ENCODE measurements around the gene CPLANE1.
"Not testable (repeated sequence)": the region's sequence is repeated elsewhere in the genome, so short reads cannot be mapped to it uniquely, and the experiment has no call there.

Gene CPLANE1

GRCh38 chr5:37121027-37121426 lies 128.1 kb downstream of the CPLANE1 start:
- DNase-seq (ENCODE audit: low read depth): no peak

DNA sequence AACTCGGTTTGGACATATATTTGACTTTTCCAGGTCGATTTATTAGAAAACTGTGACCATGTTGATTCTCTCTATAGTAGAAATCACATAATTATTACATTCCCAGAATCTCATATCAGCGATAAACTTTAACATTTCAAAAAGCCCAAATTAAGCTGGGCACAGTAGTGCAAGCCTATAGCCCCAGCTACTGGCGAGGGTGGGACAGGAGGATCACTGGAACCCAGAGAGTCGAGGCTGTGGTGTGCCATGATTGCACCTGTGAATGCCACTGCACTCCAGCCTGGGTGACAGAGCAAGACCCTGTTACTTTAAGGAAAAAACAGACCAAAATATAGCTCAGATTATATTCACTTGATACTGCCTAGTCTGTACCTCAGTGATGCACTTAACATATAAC lies 128.9 kb downstream of the CPLANE1 start:
- no peak for DNase-seq (ENCODE audit: low read depth)

DNA sequence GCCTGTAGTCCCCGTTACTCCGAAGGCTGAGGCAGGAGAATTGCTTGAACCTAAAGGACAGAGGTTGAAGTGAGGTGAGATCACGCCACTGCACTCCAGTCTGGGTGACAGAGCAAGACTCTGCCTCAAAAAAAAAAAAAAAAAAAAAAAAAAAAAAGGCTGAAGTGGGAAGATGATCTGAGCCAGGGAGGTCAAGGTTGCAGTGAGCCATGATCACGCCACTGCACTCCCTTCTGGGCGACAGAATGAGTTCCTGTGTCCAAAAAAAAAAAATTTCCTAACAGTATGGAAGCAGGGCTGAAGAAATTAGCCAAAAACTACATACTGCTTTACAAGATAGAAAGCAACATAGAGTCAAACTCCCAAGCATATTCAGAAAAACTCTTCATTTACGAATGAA lies 132.8 kb downstream of the CPLANE1 start:
- no peak for DNase-seq (ENCODE audit: low read depth)

DNA sequence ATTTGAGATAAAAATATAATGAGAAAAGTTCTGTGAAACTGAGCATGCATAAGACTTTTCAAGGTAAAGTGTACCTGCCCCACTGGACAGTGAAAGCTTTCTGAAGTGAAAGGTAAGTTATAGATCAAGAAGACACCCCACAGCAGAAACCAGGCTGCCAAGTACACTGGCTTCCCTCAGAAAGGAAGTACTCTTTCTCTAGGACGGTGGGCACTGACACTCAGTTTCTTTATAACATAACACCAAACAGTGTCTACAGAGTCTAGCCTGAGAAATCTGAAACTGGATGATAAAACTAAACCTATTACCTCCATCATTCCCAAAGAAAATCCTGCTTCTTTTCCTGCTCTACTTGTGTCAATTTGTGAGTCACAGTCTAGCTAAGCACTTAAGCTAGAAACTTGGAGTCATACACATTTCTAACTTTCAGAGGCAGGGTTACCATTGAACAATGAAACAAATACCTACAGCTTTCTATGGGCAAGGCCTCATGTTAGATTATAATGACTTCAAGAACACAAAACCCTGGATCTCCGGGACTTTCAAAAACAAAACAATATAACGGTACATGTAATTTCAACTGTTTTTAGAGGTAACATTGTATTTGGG lies 136.7 kb downstream of the CPLANE1 start:
- no peak for DNase-seq (ENCODE audit: low read depth)

DNA sequence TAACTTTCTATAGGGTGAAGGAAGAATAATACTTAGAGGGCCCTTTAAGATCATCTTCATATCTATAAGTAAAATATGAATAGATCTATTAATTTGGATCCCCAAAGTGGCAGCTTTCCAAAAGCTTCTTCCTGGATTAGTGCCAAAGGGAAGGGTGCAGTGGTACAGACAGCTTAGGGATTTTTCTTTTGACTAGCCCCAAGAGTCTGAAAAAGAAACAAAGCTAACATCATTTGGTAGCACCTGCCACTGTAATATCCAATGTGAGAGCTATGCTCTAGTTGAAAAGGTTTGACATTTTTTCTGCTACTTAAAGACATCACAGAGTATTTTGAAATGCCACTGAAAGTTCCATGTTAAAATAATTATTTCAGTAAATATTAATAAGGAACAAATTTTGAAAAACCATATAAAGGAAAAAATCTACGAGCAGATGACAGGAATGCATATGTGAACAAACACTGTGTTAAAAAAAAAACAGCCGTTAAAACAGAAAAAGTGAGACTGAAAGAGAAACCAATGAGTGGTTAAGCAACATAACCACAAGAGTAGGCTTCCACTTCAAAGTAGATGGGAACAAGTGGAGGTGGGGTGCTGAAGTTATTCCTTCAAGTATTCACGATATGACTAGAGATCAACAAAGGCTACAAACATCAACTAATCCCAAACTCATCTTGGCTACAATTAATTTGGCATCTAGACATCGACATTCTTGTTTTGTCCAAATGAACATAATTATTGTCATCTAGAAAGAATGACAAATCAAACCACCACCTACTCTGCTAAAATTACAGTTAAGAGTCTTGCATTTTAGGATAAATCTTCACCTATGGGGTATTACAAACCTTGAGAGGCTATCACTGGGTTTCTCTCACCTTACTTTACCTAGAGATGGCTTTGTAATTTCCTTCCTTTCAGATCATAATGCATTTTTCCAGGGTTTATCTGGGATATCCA lies 137.5 kb downstream of the CPLANE1 start:
- DNase-seq (ENCODE audit: low read depth): no peak

DNA sequence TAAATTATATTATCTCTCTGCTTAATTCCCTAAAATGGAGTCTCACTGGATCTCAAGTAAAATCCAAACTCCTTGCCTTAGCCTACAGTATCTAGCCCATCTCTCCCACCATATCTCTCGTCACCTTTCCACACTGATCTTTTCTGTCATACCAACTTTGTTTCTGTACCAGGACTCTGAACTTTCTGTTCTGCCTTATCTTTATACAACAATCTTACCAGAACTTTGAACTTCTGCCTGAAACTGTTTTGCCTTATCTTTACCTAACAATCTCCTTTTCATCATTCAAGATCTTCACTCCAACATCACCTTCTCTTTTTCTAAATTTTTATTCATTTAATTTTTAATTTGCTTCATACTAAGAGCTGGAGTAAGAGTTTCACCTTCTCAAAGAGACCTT lies 139.0 kb downstream of the CPLANE1 start:
- no peak for DNase-seq (ENCODE audit: low read depth)

DNA sequence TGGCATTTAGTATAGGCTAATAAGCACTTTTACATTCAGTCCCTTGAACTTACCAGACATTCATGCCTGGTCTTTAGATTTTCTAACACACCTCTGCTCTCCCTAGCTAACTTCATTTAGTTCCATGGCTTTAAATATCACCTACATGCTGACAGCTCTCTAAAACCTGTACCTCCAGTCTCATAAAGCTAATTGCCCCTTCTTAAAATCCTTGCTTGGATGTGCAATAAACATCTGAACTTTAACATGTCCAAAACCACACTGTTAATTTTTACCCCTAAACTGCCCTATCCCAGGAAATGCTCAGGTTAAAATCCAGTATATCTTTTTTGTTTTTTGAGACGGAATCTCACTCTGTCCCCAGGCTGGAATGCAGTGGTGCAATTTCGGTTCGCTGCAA lies 139.8 kb downstream of the CPLANE1 start:
- DNase-seq (ENCODE audit: low read depth): no peak

GRCh38 chr5:37103302-37103701 lies 145.9 kb downstream of the CPLANE1 start:
- DNase-seq (ENCODE audit: low read depth): no peak

GRCh38 chr5:37099267-37099666 lies 149.9 kb downstream of the CPLANE1 start:
- DNase-seq (ENCODE audit: low read depth): not testable (repeated sequence)

GRCh38 chr5:37093795-37094194 lies 155.4 kb downstream of the CPLANE1 start:
- not testable (repeated sequence) for DNase-seq (ENCODE audit: low read depth)

- no peak for DNase-seq (ENCODE audit: low read depth)
These were observed 158.4 kb downstream of the CPLANE1 start for GRCh38 chr5:37090781-37091180.

DNA sequence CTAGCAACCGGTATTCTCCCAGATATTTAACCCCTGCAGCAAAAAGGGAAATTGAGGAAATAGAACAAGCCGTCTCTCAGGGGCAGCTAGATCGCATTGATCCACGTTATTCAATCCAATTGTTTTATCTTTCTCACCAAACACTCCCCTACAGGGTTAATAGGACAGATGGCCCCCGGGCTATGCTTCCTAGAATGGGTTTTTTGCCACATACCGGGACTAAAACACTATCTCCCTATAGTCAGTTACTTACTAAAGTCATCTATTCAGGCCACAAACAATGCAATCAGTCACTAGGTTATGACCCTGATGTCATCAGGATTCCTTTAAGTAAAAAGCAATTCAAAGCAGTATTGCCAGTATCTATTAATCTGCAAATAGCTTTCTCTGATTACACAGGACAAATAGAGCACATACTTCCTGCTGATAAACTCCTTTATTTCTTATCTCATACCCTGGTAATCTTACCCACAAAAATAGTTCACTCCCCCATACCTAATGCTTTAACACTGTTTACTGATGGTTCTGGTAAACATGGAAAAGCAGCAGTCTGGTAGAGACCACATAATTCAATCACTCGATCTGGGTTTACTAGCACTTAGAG lies 159.0 kb downstream of the CPLANE1 start:
- no peak for DNase-seq (ENCODE audit: low read depth)

GRCh38 chr5:37088009-37088408 lies 161.2 kb downstream of the CPLANE1 start:
- no peak for DNase-seq (ENCODE audit: low read depth)

DNA sequence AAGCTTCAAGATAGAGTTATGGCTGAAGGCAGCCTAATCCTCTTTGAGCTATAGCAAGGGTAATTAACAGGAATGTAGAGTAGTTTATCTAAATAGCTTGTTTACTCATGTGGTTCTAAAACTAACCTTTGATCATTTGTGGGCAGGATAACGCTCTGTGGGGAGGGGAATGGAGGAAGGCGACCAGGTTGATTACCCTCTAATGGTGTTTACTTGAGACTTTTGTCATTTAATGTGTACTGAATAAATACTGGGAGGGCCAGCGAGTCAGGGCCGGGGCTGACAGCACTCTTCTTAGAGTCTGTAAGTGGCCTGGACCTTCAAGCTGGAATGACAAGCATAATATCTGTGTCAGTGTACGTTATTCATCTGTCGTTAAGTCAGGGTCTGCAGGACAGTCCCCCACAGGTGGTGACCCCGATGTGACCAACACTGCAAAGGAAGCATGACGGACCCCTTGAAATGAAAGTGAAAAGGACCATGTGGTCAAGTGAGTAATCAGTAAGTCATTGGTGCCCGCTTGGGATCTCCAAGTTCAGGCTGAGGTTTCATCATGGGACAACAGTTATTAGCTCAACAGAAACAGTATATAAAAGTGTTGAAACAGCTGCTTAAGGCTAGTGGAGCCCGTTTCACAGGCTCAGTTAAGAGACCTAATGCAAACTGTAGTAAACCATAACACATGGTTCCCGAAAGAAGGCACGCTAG lies 162.6 kb downstream of the CPLANE1 start:
- DNase-seq (ENCODE audit: low read depth): peak; percentile 23

GRCh38 chr5:37086026-37086425 lies 163.2 kb downstream of the CPLANE1 start:
- DNase-seq (ENCODE audit: low read depth): not testable (repeated sequence)

DNA sequence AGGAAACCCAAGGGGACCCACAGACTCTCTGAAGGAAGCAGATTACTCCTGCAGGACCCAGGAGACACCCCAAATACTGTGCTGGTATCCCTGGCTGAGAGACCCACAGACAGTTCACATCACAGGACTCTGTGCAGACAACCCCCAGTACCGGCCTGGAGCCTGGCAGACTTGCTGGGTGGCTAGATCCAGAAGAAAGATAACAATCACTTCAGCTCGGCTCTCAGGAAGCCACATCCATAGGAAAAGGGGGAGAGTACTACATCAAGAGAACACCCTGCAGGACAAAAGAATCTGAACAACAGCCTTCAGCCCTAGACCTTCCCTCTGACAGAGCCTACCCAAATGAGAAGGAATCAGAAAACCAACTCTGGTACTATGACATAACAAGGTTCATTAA lies 166.2 kb downstream of the CPLANE1 start:
- not testable (repeated sequence) for DNase-seq (ENCODE audit: low read depth)

DNA sequence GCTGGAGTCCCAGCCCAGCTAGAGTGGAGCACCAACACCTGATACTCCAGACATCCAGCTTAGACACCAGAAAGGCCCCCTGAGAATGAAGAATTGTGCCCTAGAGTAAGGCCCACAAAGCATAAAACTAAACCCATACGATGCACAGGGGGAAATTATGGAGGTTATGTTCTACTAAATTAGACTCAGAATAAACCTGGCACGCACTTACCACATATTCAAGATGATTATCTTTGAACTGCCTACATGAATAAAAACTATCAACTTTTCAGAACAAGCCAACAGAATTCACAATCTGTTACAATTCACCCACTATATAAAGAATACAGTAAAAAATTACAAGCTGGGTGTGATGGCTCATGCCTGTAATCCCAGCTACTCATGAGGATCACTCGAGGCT lies 168.5 kb downstream of the CPLANE1 start:
- no peak for DNase-seq (ENCODE audit: low read depth)

DNA sequence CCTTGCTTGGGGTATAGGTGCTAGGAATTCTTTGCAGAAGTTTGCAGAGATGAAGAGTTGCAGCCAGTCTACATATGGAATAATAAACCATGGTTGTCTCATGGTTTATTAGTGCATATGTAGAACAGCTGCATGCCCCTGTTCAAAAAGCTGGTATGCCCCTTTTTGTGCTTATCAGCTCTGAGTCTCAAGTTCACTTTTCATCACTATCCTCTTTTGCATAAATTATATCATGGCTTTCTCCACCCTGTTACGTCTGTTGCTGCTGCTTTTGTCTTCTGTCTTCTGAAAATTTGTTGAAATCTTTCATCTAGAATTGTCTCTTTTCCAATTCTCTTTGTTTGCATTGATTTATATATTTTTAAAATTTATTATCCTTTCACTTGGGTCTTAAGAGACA lies 172.0 kb downstream of the CPLANE1 start:
- no peak for DNase-seq (ENCODE audit: low read depth)

DNA sequence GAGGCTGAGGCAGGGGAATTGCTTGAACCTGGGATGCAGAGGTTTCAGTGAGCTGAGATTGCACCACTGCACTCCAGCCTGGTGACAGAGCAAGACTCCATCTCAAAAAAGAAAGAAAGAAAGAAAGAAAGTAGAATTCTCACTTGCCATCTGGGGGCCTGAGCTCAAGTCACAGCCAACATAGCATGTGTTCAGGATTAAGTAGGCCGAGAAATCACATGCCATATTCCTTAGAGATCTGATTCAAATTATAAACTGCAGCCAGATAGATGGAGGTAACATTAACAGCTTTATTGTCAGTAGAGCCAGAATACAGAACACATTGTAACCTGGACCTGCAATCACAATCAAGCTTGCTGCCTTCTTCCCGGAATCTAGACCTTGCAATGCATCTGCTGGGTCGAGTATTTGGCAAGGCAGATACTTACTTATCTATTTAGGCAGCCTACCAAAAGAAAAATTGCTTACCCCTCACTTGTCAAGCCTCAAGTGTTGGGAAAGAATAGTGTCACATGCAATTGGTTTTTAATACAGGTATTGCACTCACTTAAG lies 173.7 kb downstream of the CPLANE1 start:
- no peak for DNase-seq (ENCODE audit: low read depth)

- peak; percentile 87 for DNase-seq (ENCODE audit: low read depth)
These were observed 177.1 kb downstream of the CPLANE1 start for GRCh38 chr5:37071901-37072581.

DNA sequence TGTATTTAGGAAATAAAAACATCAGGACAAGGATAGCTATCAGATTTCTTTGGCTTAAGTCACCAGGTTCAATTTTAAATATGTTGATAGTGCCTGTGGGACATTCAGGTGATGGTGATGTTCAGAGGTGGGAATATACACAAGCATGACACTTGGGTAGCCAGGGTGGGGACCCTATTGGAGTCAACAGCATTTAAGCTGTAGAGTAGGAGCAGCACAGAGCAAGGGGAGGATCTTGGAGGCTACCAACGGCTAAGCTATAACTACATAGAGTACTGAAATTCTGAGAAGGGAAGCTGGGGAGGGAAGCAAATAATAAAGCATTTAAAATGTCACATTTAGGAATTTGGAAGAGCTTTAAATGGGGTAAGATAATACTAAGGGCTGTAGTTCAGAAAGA lies 177.7 kb downstream of the CPLANE1 start:
- DNase-seq (ENCODE audit: low read depth): no peak

Data from non-pigmented ciliary epithelial cell (primary cell).